Suprapubic skin (tissue), 4 donors: ENCODE results near the gene LYST. TPM values are rescaled to one million over a fixed set of nuclear protein-coding genes. Genes with fewer than 3 reads are reported as not detected.
"Not testable (repeated sequence)": the region's sequence is repeated elsewhere in the genome, so short reads cannot be mapped to it uniquely, and the experiment has no call there.

Experiments
- DNase-seq, 2 donors: peaks; one replicate each; pipeline ENCODE4 v3.0.0-alpha.2; 2019; ENCODE audit warnings: low spot score in 2 of 2
- H3K27ac ChIP-seq: fragments of 200-600 bp; sonication (generic); one replicate; pipeline ENCODE4 v1.5.1; 2019
- H3K27me3 ChIP-seq: fragments of 200-600 bp; sonication (generic); one replicate; pipeline ENCODE4 v1.5.1; 2019
- H3K36me3 ChIP-seq: fragments of 200-600 bp; sonication (generic); one replicate; pipeline ENCODE4 v1.5.1; 2019
- H3K4me1 ChIP-seq: fragments of 200-600 bp; sonication (generic); one replicate; pipeline ENCODE4 v1.5.1; 2019
- H3K4me3 ChIP-seq: fragments of 200-600 bp; sonication (generic); one replicate; pipeline ENCODE4 v1.5.1; 2019; ENCODE audit warnings: mild to moderate bottlenecking
- H3K9me3 ChIP-seq: fragments of 200-600 bp; sonication (generic); one replicate; pipeline ENCODE4 v1.5.1; 2019
- CTCF ChIP-seq, 2 donors: fragments of 200-600 bp in 1 of 2; fragments of 450-650 bp in 1 of 2; sonication (generic) in 1 of 2; IDR thresholded peaks; one replicate each; pipeline ENCODE4 v1.5.1; 2016 to 2019; ENCODE audit warnings: antibody characterized with exemption in 2 of 2, mild to moderate bottlenecking in 1 of 2, moderate library complexity in 1 of 2
- EP300 ChIP-seq: sonication (generic); formaldehyde crosslinking; IDR thresholded peaks from one replicate; pipeline ENCODE4 v1.6.1; 2017; ENCODE audit warnings: antibody characterized with exemption
- POLR2A ChIP-seq, 2 donors: fragments of 450-650 bp; IDR thresholded peaks; one replicate each; pipeline ENCODE4 v1.6.1; 2017; ENCODE audit warnings: antibody characterized with exemption in 2 of 2, mild to moderate bottlenecking in 2 of 2, moderate library complexity in 2 of 2
- POLR2AphosphoS5 ChIP-seq, 3 donors: sonication (generic); formaldehyde crosslinking; IDR thresholded peaks; one replicate each; pipeline ENCODE4 v1.6.1; 2017; ENCODE audit warnings: antibody characterized with exemption in 3 of 3
- WGBS: methylation state at CpG from one replicate; pipeline ENCODE4 v1.1.5; 2018; 5-methylcytosine and 5-hydroxymethylcytosine counted together
- total RNA-seq, 4 donors: library from RNA; depleted of rRNA; stranded (reverse); fragments of >200 nt; gene quantifications; one replicate each; pipeline ENCODE4 v1.1.0, GENCODE V29; 2016

LYST gene
- total RNA-seq, 4 donors from 2014 or later, result 40.1 to 118 (median 68.8) TPM

- DNase-seq, result no peak
- Histone ChIP-seq H3K9me3 (no peaks in the 10 kb centered on the region), H3K36me3 (no peaks in the 10 kb centered on the region), H3K4me3 (no peak overlapping the region), H3K27ac (no peak overlapping the region), H3K4me1 (peaks cover 9% of the 10 kb centered on the region), H3K27me3 (peaks cover 32% of the 10 kb centered on the region)
- WGBS, result 65% methylated on average over 11 of the region's 11 CpGs
- TF ChIP-seq POLR2AphosphoS5 (IDR thresholded peaks at IDR 0.05) (no peak), EP300 (no peak), CTCF (IDR thresholded peaks at IDR 0.05) (no peak), POLR2A (IDR thresholded peaks at IDR 0.05) (no peak)
Observed at GRCh38 chr1:235642943-235643371, 223.7 kb downstream of the LYST start.

GRCh38 chr1:235642011-235642942, 224.4 kb downstream of the LYST start:
- peak overlapping the region; percentile 33 for H3K4me3 ChIP-seq
- TF ChIP-seq POLR2AphosphoS5 (IDR thresholded peaks at IDR 0.05), result no peak
- TF ChIP-seq POLR2A (IDR thresholded peaks at IDR 0.05), result no peak
- TF ChIP-seq CTCF (IDR thresholded peaks at IDR 0.05), result no peak
- no peak for TF ChIP-seq EP300
- H3K36me3 ChIP-seq, result no peaks in the 10 kb centered on the region
- peaks cover 9% of the 10 kb centered on the region for H3K4me1 ChIP-seq
- DNase-seq, result no peak
- 54% methylated on average over 46 of the region's 47 CpGs for whole genome bisulfite sequencing
- no peaks in the 10 kb centered on the region for H3K9me3 ChIP-seq
- H3K27me3 ChIP-seq, result peaks cover 25% of the 10 kb centered on the region
- H3K27ac ChIP-seq, result no peak overlapping the region

- Histone ChIP-seq H3K4me1 (peaks cover 9% of the 10 kb centered on the region), H3K27ac (no peak overlapping the region), H3K9me3 (no peaks in the 10 kb centered on the region), H3K36me3 (no peaks in the 10 kb centered on the region), H3K27me3 (peaks cover 12% of the 10 kb centered on the region), H3K4me3 (no peak overlapping the region)
- WGBS, result 82% methylated on average over 12 of the region's 12 CpGs
- no peak for DNase-seq
- TF ChIP-seq CTCF (IDR thresholded peaks at IDR 0.05) (no peak), POLR2AphosphoS5 (IDR thresholded peaks at IDR 0.05) (no peak), EP300 (no peak), POLR2A (IDR thresholded peaks at IDR 0.05) (no peak)
Observed at GRCh38 chr1:235640580-235640979, 226.1 kb downstream of the LYST start.

- H3K27me3 ChIP-seq, result peaks cover 2% of the 10 kb centered on the region
- WGBS, result 71% methylated on average over 14 of the region's 14 CpGs
- H3K4me3 ChIP-seq, result no peak overlapping the region
- TF ChIP-seq EP300 (no peak), POLR2AphosphoS5 (IDR thresholded peaks at IDR 0.05) (no peak), CTCF (IDR thresholded peaks at IDR 0.05) (no peak), POLR2A (IDR thresholded peaks at IDR 0.05) (no peak)
- no peak overlapping the region for H3K27ac ChIP-seq
- no peak for DNase-seq
- no peaks in the 10 kb centered on the region for H3K9me3 ChIP-seq
- H3K36me3 ChIP-seq, result no peaks in the 10 kb centered on the region
- H3K4me1 ChIP-seq, result peaks cover 9% of the 10 kb centered on the region
Observed at GRCh38 chr1:235639226-235640205, 227.2 kb downstream of the LYST start.

- not testable (repeated sequence) for H3K9me3 ChIP-seq, H3K27ac ChIP-seq, DNase-seq, H3K4me3 ChIP-seq, H3K27me3 ChIP-seq, H3K4me1 ChIP-seq, H3K36me3 ChIP-seq
- 88% methylated on average over 2 of the region's 2 CpGs for WGBS
Observed at GRCh38 chr1:235638612-235639011, 228.1 kb downstream of the LYST start.
